ENCODE data around the gene TSPYL1.
"Not testable (repeated sequence)": the region's sequence is repeated elsewhere in the genome, so short reads cannot be mapped to it uniquely, and the experiment has no call there.

The TSPYL1 gene

DNA sequence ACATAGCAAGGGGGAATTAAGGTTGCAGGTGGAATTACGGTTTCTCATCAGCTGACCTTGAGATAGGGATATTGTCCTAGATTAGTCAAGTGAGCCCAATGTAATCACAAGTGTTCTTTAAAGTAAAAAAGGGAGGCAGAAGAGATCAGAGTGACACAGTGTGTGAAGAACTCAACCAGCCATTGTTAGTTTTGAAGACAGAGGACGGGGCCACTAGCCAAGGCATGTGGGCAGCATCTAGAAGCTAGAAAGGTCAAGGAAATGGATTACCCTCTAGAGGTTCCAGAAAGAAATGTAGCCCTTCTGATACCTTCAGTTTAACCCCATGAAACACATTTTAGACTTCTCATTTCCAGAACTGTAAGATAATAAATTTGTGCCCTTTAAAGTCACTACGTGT, 18.5 kb upstream of the TSPYL1 start:
- TF ChIP-seq, protein P1, sequence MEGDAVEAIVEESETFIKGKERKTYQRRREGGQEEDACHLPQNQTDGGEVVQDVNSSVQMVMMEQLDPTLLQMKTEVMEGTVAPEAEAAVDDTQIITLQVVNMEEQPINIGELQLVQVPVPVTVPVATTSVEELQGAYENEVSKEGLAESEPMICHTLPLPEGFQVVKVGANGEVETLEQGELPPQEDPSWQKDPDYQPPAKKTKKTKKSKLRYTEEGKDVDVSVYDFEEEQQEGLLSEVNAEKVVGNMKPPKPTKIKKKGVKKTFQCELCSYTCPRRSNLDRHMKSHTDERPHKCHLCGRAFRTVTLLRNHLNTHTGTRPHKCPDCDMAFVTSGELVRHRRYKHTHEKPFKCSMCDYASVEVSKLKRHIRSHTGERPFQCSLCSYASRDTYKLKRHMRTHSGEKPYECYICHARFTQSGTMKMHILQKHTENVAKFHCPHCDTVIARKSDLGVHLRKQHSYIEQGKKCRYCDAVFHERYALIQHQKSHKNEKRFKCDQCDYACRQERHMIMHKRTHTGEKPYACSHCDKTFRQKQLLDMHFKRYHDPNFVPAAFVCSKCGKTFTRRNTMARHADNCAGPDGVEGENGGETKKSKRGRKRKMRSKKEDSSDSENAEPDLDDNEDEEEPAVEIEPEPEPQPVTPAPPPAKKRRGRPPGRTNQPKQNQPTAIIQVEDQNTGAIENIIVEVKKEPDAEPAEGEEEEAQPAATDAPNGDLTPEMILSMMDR (IDR thresholded peaks at IDR 0.05; ENCODE audit: borderline replicate concordance, insufficient read depth, low read depth, low read length) = no peak
- H3K4me3 ChIP-seq (ENCODE audit: low read depth, low read length) = no peak overlapping the region

- H3K4me3 ChIP-seq (ENCODE audit: low read depth, low read length) = no peak overlapping the region
- TF ChIP-seq, protein P1 (IDR thresholded peaks at IDR 0.05; ENCODE audit: borderline replicate concordance, insufficient read depth, low read depth, low read length) = no peak
Observed at GRCh38 chr6:116292553-116292952, 12.8 kb upstream of the TSPYL1 start.

DNA sequence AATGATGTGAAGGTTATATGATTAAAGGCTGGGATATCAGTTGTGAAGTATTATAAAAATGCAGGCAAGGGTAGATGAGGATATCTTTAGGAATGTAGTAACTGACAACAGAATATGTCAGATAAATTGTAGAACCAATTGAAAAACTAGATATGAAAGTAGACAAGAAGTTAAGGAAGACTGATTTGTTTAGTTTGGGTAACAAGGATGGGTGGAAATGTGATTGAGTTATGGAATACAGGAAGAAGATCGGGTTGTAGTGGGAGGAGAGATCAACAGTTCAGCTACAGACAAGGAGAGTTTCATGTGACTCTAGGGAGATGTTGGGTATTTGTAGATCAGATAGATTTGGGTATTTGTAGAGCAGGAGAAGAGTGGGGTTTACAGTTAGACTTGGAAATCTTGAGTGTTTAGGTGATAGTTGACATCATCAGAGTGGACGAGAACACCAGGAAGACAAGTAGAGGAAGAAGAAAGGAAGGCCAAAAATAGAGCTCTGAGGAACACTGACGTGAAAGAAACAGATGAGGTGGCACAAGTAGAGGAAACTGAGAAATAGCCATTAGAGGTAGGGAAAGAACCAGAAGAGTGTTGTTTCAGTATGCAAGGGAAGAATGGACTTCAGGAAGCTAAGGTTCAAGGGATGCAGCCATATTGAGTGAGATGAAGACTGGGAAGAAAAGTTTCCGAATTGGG, 12.1 kb upstream of the TSPYL1 start:
- TF ChIP-seq, protein P1 (IDR thresholded peaks at IDR 0.05; ENCODE audit: borderline replicate concordance, insufficient read depth, low read depth, low read length) = no peak
- H3K4me3 ChIP-seq (ENCODE audit: low read depth, low read length) = no peak overlapping the region

DNA sequence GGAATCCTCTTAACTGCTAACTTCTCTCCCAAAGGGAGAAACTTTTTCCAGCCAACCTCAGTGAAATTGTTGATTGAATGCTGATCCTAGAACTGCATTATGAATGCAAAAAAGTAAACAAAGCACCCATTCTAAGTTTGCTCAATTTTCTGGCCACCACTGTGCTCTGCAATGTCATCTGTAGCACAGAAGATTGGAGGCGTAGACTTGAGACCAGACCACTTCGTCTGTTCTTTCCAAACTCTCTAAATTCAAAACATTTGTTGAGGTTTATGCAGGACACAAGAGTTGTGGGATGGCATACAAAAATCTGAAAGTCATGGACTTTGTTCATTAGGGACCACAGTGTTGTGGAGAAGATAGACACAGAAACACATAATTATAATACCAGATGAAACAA, 11.1 kb upstream of the TSPYL1 start:
- no peak overlapping the region for H3K4me3 ChIP-seq (ENCODE audit: low read depth, low read length)
- TF ChIP-seq, protein P1 (IDR thresholded peaks at IDR 0.05; ENCODE audit: borderline replicate concordance, insufficient read depth, low read depth, low read length) = no peak

- TF ChIP-seq, protein P1 (IDR thresholded peaks at IDR 0.05; ENCODE audit: borderline replicate concordance, insufficient read depth, low read depth, low read length) = no peak
- H3K4me3 ChIP-seq (ENCODE audit: low read depth, low read length) = no peak overlapping the region
Observed at GRCh38 chr6:116289876-116290275, 10.1 kb upstream of the TSPYL1 start.

- TF ChIP-seq, protein P1 (IDR thresholded peaks at IDR 0.05; ENCODE audit: borderline replicate concordance, insufficient read depth, low read depth, low read length) = peak; percentile 59; the same call in 1 of the 2 replicates
- H3K4me3 ChIP-seq (ENCODE audit: low read depth, low read length) = no peak overlapping the region
Observed at GRCh38 chr6:116287689-116288282, 8.1 kb upstream of the TSPYL1 start.

- no peak overlapping the region for H3K4me3 ChIP-seq (ENCODE audit: low read depth, low read length)
- TF ChIP-seq, protein P1 (IDR thresholded peaks at IDR 0.05; ENCODE audit: borderline replicate concordance, insufficient read depth, low read depth, low read length) = no peak
Observed at GRCh38 chr6:116286773-116287358, 7.1 kb upstream of the TSPYL1 start.

DNA sequence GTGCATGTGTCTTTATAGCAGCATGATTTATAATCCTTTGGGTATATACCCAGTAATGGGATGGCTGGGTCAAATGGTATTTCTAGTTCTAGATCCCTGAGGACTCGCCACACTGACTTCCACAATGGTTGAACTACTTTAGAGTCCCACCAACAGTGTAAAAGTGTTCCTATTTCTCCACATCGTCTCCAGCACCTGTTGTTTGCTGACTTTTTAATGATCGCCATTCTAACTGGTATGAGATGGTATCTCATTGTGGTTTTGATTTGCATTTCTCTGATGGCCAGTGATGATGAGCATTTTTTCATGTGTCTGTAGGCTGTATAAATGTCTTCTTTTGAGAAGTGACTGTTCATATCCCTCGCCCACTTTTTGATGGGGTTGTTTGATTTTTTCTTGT, 5.3 kb upstream of the TSPYL1 start:
- H3K4me3 ChIP-seq (ENCODE audit: low read depth, low read length) = not testable (repeated sequence)

Data from GM12875 (cell line).